Endometrial microvascular endothelial cells (primary cell): ENCODE data around the gene SLC8A1. TPM values are rescaled to one million over a fixed set of nuclear protein-coding genes. Genes with fewer than 3 reads are reported as not detected.

Experiments used
- in situ Hi-C: cut with HindIII; loops from 2 replicates; pipeline ENCODE4 v1.10.0; 2017; ENCODE audit warnings: low sequenced_read_pairs, low pct_unique_long_range_greater_than_20kb; ENCODE audit errors: inconsistent ontology term
- total RNA-seq: library from RNA; depleted of rRNA; stranded (reverse); fragments of >200 nt; gene quantifications from one replicate; pipeline ENCODE4 v1.2.3, GENCODE V29; 2015; ENCODE audit errors: inconsistent ontology term

The SLC8A1 gene
- total RNA-seq = 0.28 TPM

- in situ Hi-C loops = no loop called here
Measured at GRCh38 chr2:40451918-40452605, at the start of gene SLC8A1. SLC8A1 (minus strand) TSS chr2:40452090.

- in situ Hi-C loops = no loop called here
Measured at GRCh38 chr2:40499437-40499836, 47.5 kb upstream of the SLC8A1 start.

GRCh38 chr2:40497251-40497859 is 45.5 kb upstream of the SLC8A1 start:
- in situ Hi-C loops = no loop called here

- in situ Hi-C loops = no loop called here
Measured at GRCh38 chr2:40489678-40489960, 37.7 kb upstream of the SLC8A1 start.

GRCh38 chr2:40488927-40489677 is 37.2 kb upstream of the SLC8A1 start:
- in situ Hi-C loops = no loop called here

GRCh38 chr2:40488101-40488601 is 36.3 kb upstream of the SLC8A1 start:
- in situ Hi-C loops = no loop called here

- in situ Hi-C loops = no loop called here
Measured at GRCh38 chr2:40487602-40488001, 35.7 kb upstream of the SLC8A1 start.

GRCh38 chr2:40485854-40486253 is 34.0 kb upstream of the SLC8A1 start:
- in situ Hi-C loops = no loop called here

- in situ Hi-C loops = no loop called here
Measured at GRCh38 chr2:40485318-40485717, 33.4 kb upstream of the SLC8A1 start.

GRCh38 chr2:40483549-40484243 is 31.8 kb upstream of the SLC8A1 start:
- in situ Hi-C loops = no loop called here

- in situ Hi-C loops = no loop called here
Measured at GRCh38 chr2:40480596-40480995, 28.7 kb upstream of the SLC8A1 start.

GRCh38 chr2:40480073-40480472 is 28.2 kb upstream of the SLC8A1 start:
- in situ Hi-C loops = no loop called here

- in situ Hi-C loops = no loop called here
Measured at GRCh38 chr2:40477361-40477760, 25.5 kb upstream of the SLC8A1 start.

- in situ Hi-C loops = no loop called here
Measured at GRCh38 chr2:40476436-40476835, 24.5 kb upstream of the SLC8A1 start.

GRCh38 chr2:40474306-40474705 is 22.4 kb upstream of the SLC8A1 start:
- in situ Hi-C loops = no loop called here

GRCh38 chr2:40471866-40472265 is 20.0 kb upstream of the SLC8A1 start:
- in situ Hi-C loops = no loop called here

GRCh38 chr2:40470822-40471813 is 19.2 kb upstream of the SLC8A1 start:
- in situ Hi-C loops = no loop called here

GRCh38 chr2:40466935-40467572 is 15.2 kb upstream of the SLC8A1 start:
- in situ Hi-C loops = no loop called here
